GM13976 (cell line): ENCODE data around the gene WDR54.

ENCODE experiments used
- DNase-seq: peaks from one replicate; pipeline ENCODE4 v3.0.0; 2012; ENCODE audit warnings: low spot score
- CTCF ChIP-seq: IDR thresholded peaks from 2 replicates; pipeline ENCODE4 v1.5.1; 2012; ENCODE audit warnings: borderline replicate concordance, mild to moderate bottlenecking; ENCODE audit not compliant: insufficient read depth; ENCODE audit errors: extremely low read depth, missing control alignments, control extremely low read depth
- in situ Hi-C: fragments of 300-500 bp; cut with MboI; formaldehyde crosslinking; loops from one replicate; pipeline ENCODE4 v1.12.0; 2022; ENCODE audit warnings: low sequenced_read_pairs, mixed read lengths, inconsistent platforms; ENCODE audit not compliant: unreplicated experiment

Gene WDR54

DNA sequence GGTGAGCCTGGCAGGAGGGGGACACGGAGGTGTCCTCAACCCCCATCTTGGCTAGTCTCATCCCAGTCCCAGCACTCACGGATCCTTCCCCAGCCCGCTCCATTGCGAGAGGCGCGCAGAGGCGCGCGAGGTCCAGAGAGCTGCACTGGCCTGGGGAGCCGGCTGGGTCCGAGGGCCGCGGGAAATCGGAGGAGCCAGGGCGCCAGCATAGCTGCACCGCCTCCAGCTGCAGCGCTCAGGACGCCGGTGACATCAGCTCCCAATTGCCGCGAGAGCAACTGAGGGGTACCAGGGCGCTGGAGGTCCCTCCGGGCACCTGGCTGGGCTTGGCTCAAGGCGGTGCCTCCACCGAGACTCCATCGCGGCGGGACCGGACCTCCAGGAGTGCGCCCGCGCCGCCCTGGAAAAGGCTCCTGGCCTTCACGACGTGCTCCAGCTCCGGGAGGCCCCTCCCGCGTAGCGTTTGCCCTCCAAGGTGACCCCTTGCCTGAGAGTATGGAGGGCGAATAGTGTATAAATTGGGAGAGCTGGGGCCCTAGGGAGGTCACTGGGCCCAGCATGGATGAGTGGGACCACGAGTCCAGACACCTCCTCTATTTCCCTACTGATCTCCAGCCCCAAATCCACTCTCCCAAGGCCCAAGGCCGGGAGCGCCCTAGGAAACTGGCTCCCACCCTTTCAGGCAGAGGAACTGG lies 14.7 kb downstream of the WDR54 start:
- in situ Hi-C loops, result no loop called here

DNA sequence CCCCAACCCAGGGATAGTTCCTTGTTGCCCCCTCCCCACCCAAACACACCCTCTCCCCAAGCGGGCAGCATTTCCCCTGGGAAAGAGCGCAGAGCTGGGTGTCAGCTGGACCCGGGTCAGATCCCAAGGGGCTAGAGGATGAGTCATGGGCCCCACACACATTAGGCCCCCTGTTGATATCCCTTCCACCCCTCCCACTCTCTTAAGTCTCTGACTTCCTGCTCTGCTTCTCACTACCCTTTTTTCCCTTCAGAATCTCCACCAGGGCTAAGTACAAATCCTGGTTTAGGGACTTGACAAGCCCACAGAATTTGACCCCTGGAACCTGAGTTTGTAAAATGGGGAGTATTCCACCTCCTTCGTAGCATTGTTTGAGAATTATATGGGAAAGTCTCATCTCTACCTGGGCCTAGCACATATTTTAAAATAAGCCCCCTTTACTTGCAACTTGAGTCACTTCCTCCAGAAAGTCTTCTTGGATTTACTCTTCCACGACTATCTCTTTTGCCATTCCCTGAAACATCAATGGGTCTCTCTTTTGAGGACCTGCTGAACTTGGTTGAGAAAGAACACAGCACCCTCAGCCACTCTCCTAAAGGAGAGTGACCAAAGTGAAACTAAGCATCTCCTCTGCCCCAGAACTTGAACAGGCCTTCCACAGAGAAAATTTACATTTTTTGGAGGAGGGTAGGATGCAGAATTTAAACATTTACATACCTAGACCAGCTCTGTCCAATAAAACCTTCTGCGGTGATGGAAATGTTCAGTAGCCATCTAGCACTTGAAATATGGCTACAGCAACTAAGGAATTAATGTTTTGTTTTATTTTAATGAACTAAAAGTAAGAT lies 15.5 kb downstream of the WDR54 start:
- DNase-seq, result peak; percentile 57
- TF ChIP-seq CTCF, result no peak

More for the DNA sequence above, 14.7 kb downstream of the WDR54 start:
- DNase-seq, result no peak
- no peak for TF ChIP-seq CTCF

DNA sequence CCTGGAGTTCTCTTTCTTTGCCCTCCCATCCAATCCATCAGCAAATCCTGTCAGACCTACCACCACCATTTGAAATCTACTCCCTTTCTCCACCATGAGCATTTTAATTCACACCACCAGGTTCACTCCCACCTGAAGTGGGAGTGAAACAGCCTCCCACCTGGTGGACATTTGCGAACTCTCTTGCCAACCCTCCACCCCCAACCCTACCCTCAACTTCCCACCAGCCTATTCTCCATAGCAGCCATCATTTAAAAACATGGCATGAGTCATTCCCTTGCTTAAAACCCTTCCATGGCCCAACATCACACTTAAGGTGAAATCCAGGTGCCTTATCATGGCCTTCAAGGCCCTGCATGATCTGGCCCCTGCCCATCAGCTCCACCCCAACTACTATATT lies 16.7 kb downstream of the WDR54 start:
- TF ChIP-seq CTCF, result no peak
- in situ Hi-C loops, result no loop called here
- no peak for DNase-seq

More for the DNA sequence above, 15.5 kb downstream of the WDR54 start:
- in situ Hi-C loops, result no loop called here

DNA sequence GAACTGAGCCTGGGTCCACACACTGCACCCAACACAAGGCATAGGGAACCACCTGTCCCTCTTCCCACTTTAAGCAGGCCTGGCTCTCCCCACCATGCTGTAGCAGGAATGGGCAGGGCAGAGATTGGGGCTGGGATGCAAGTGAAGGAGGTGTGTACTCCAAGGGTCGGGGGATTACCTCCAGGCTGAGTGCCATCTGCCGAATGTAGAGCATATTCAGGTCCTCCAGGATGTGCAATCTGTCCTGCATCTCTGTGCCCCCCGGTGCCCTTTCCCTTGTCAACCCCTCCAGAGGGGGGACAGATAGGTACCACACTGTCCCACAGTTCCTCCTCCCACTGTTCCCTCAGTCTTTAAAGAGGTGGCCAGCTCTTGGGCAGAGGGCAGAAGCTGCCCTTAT lies 17.8 kb downstream of the WDR54 start:
- no peak for TF ChIP-seq CTCF
- in situ Hi-C loops, result no loop called here
- no peak for DNase-seq

DNA sequence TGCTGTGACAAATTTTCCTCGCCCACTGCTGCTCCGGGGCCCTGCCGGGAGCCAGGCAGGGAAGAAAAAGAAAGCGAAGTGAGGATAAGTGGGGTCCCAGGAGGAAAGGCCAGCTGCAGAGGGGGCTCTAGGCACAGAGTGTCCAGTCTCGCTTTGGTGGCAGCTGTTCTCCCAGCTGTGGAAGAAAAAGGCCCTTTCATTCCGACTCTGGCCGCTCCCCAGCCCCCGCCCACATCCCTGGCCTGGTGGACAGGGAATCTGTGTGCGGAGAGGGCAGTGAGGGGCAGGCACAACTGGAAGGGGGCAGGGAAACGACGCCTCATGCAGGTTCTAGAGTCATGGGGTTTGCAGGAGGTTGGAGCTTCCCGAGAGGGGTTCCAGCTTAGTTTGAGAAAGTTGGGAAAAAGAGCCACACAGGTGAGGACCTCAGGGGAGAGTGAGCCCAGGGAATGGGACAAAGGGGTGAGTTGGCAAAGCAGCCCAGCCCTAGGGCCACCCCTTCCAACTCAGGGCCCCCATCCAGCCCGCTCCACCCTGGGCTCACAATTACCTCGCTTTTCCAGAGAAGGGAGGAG lies 18.4 kb downstream of the WDR54 start:
- no peak for TF ChIP-seq CTCF
- no peak for DNase-seq
- in situ Hi-C loops, result no loop called here

DNA sequence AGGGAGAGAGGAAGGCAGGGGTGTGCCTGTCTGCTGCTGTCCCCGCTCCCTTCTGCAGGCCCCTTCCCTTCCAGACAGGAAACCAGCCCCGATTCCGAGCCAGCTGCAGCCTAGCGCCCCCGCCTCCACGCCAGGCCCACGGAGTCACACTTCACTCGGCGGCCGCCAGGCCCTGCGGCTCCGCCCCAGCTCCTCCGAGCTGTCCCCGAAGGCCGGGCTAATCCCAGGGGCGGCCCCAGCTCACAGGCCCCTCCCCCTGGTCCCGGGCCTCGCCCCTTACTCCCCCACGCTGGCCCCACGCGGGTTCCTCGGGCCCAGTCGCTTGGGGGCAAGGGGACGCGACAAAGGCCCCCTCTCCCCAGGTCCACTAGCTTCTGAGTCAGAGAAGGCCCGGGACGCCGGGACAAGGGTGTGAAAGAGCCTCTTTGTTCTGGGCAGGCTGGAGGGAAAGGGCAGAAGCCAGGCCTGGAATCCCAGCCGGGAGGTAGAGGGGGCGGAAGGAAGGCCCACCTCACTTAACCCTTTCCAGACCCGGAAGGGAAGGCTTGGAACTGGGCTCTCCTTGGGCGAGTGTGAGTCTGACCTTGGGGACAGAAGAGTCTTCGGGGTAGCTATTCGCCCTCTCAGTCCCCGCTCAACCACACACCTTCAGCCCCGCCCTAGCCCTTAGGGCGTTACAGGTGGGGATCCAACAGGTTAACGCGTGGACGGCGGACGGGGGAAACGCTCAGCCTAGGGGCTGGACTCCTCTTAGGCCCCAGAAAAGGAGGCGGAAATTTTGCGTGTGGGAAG lies 19.0 kb downstream of the WDR54 start:
- in situ Hi-C loops, result no loop called here
- peak; percentile 97 for DNase-seq
- peak; percentile 11 for TF ChIP-seq CTCF
